ENCODE data around the gene CPAMD8.

Gene CPAMD8

DNA sequence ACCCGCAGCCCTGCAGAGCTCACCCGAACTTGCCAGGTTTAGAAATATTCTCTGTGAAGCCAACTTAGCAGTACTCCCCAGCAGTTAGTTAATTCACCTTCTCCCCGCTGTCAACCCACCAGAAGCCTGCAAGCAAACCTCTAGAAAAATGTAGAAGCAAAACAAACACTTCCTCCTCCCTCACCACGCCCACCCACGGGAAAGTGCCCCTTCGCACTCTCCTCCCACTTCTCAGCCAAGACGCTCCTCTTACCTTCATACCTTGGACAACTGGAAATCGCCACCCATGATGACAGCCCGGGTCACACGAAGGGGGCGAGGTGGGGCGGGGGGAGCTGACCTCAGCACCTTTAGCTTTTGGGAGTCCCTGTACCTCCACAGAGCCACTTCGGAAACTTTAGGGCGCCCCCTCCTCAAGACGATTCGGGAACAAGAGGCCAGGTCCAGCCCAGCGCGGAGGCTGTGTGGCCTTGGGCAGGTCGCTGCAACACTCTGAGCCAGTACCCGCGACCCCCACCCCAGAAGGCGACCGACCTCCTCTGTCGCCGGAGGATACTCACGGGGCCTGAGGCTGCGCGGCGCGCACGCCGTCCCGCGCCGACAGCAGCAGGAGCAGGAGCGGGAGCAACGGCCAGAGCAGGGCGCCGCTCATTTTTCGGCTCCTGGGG is 485 bp downstream of the CPAMD8 start:
- TF ChIP-seq GATA2 (IDR thresholded peaks at IDR 0.05; ENCODE audit: low read depth, low read length) (no peak), GATA3 (IDR thresholded peaks at IDR 0.05; ENCODE audit: low read depth, low read length) (no peak)

GRCh38 chr19:17025361-17025760 is 1.2 kb downstream of the CPAMD8 start:
- TF ChIP-seq GATA2 (IDR thresholded peaks at IDR 0.05; ENCODE audit: low read depth, low read length) (no peak), GATA3 (IDR thresholded peaks at IDR 0.05; ENCODE audit: low read depth, low read length) (no peak)

DNA sequence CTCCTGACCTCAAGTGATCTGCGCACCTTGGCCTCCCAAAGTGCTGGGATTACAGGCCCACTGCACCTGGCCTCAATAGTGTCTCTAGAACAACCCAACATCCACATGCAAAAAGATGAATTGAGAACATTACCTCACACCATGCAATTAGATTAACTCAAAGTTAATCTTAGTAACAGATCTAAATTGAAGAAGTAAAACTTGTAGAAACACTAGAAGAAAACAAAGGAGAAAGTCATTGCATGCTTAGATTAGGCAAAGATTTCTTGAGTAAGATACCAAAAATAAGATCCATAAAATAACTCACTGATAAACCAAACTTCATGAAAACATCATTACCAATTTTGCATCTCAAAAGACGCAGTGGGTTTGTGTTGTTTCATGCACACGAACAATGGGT is 2.8 kb downstream of the CPAMD8 start:
- no peak for TF ChIP-seq GATA3 (IDR thresholded peaks at IDR 0.05; ENCODE audit: low read depth, low read length)
- TF ChIP-seq GATA2 (IDR thresholded peaks at IDR 0.05; ENCODE audit: low read depth, low read length), result no peak

DNA sequence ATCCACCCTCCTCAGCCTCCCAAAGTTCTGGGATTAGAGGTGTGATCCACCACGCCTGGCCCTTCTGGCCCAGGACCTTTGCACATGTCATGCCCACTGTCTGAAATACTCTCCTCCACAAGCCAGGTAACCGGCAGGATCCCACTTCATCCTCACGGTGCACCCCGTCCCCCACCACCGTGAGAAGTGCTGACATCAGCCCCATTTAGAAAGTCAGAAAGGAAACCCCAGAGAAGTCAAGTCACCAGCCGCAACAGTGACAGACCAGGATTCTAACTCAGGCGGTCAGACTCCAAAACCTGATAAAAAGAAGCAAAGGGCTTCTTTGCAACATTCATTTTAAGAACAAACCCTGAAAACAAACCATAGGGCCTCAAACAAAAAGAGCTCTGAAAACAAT is 3.9 kb downstream of the CPAMD8 start:
- TF ChIP-seq GATA3 (IDR thresholded peaks at IDR 0.05; ENCODE audit: low read depth, low read length) (no peak), GATA2 (IDR thresholded peaks at IDR 0.05; ENCODE audit: low read depth, low read length) (no peak)

GRCh38 chr19:17021793-17022590 is 4.6 kb downstream of the CPAMD8 start:
- TF ChIP-seq GATA2 (IDR thresholded peaks at IDR 0.05; ENCODE audit: low read depth, low read length), result no peak
- TF ChIP-seq GATA3 (IDR thresholded peaks at IDR 0.05; ENCODE audit: low read depth, low read length), result no peak

- TF ChIP-seq GATA2 (IDR thresholded peaks at IDR 0.05; ENCODE audit: low read depth, low read length), result no peak
Measured at GRCh38 chr19:17021328-17021727, 5.3 kb downstream of the CPAMD8 start.

- TF ChIP-seq GATA2 (IDR thresholded peaks at IDR 0.05; ENCODE audit: low read depth, low read length) (no peak), GATA3 (IDR thresholded peaks at IDR 0.05; ENCODE audit: low read depth, low read length) (no peak)
Measured at GRCh38 chr19:17020823-17021222, 5.8 kb downstream of the CPAMD8 start.

DNA sequence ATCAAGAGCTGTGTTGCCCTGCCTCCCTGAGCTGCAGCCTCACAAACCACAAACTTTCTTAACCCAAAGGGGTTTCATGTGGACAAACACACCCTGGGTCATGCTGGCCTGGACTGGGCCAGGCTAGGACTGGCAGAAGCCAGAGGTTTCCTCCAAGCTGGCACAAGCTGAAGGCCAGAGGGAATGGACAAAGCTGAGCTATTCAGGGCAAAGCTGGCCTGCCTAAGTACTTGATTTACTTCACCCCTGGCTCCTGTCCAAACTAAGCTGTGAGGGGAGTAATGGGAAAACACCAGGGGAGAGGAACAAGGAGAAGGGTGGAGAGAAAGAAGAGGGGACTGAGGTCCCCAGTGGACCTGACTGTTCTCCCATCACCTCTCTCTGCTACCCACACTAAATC is 6.2 kb downstream of the CPAMD8 start:
- TF ChIP-seq GATA3 (IDR thresholded peaks at IDR 0.05; ENCODE audit: low read depth, low read length) (no peak), GATA2 (IDR thresholded peaks at IDR 0.05; ENCODE audit: low read depth, low read length) (no peak)

- no peak for TF ChIP-seq GATA2 (IDR thresholded peaks at IDR 0.05; ENCODE audit: low read depth, low read length)
- TF ChIP-seq GATA3 (IDR thresholded peaks at IDR 0.05; ENCODE audit: low read depth, low read length), result no peak
Measured at GRCh38 chr19:17011485-17011884, 15.1 kb downstream of the CPAMD8 start.

- TF ChIP-seq GATA3 (IDR thresholded peaks at IDR 0.05; ENCODE audit: low read depth, low read length) (no peak), GATA2 (IDR thresholded peaks at IDR 0.05; ENCODE audit: low read depth, low read length) (no peak)
Measured at GRCh38 chr19:17006579-17006978, 20.0 kb downstream of the CPAMD8 start.

- TF ChIP-seq GATA3 (IDR thresholded peaks at IDR 0.05; ENCODE audit: low read depth, low read length), result no peak
- no peak for TF ChIP-seq GATA2 (IDR thresholded peaks at IDR 0.05; ENCODE audit: low read depth, low read length)
Measured at GRCh38 chr19:17005000-17005399, 21.6 kb downstream of the CPAMD8 start.

- TF ChIP-seq GATA2 (IDR thresholded peaks at IDR 0.05; ENCODE audit: low read depth, low read length), result no peak
- TF ChIP-seq GATA3 (IDR thresholded peaks at IDR 0.05; ENCODE audit: low read depth, low read length), result no peak
Measured at GRCh38 chr19:17004386-17004785, 22.2 kb downstream of the CPAMD8 start.

DNA sequence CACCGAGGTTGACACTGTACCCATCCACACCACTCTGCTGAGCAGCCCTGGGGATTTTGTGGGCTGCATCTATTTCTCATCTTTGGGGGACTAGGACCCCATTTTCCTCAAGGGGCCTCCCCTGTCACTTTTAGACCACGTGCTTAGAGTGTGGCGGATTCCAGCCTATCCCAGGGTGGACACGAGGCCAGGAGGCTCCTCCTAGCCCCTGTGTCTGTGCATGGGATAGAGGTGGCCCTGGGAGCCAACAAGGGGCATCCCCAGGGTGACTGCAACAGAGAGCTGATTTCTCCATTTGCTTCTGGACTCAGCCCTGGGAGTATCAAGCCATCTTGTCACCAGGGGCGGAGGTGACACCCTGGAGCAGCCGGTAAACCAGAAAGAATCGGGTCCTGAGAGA is 24.2 kb downstream of the CPAMD8 start:
- TF ChIP-seq GATA3 (IDR thresholded peaks at IDR 0.05; ENCODE audit: low read depth, low read length) (no peak), GATA2 (IDR thresholded peaks at IDR 0.05; ENCODE audit: low read depth, low read length) (no peak)

GRCh38 chr19:17001603-17002183 is 24.9 kb downstream of the CPAMD8 start:
- TF ChIP-seq GATA3 (IDR thresholded peaks at IDR 0.05; ENCODE audit: low read depth, low read length) (no peak), GATA2 (IDR thresholded peaks at IDR 0.05; ENCODE audit: low read depth, low read length) (no peak)
